Neural crest cell (in vitro differentiated cells): ENCODE measurements around the gene IGFALS. TPM values are rescaled to one million over a fixed set of nuclear protein-coding genes. Genes with fewer than 3 reads are reported as not detected.

Experiments
- DNase-seq: peaks from one replicate; pipeline ENCODE4 v3.0.0; 2021; ENCODE audit warnings: low read depth, mixed read lengths, low spot score
- H3K27ac Mint-ChIP-seq: one replicate; pipeline ENCODE4 v1.8.0; 2021; ENCODE audit warnings: mild to moderate bottlenecking, mixed read lengths; ENCODE audit not compliant: unreplicated experiment
- H3K27me3 Mint-ChIP-seq: 2 replicates; pipeline ENCODE4 v1.8.0; 2021; ENCODE audit warnings: low read depth, mild to moderate bottlenecking, mixed read lengths
- H3K36me3 Mint-ChIP-seq: 2 replicates; pipeline ENCODE4 v1.8.0; 2021; ENCODE audit warnings: low read depth, mild to moderate bottlenecking, mixed read lengths
- H3K4me1 Mint-ChIP-seq: 2 replicates; pipeline ENCODE4 v1.8.0; 2021; ENCODE audit warnings: mixed read lengths
- H3K4me3 Mint-ChIP-seq: one replicate; pipeline ENCODE4 v1.8.0; 2021; ENCODE audit warnings: mild to moderate bottlenecking, mixed read lengths
- H3K9me3 Mint-ChIP-seq: 2 replicates; pipeline ENCODE4 v1.8.0; 2021; ENCODE audit warnings: mixed read lengths
- CTCF ChIP-seq: fragments of 200-600 bp; sonication (generic); conservative IDR thresholded peaks from 2 replicates; pipeline ENCODE4 v1.5.0; 2021; ENCODE audit warnings: antibody characterized with exemption, mild to moderate bottlenecking
- total RNA-seq: library from RNA; stranded (reverse); gene quantifications from 2 replicates; pipeline ENCODE4 v1.2.1, GENCODE V29; 2021

The IGFALS gene
- total RNA-seq, 1 donor from 2014 or later = 0.14 TPM

- no peak for DNase-seq
- Mint-ChIP-seq H3K4me1 (no peaks in the 10 kb centered on the region), H3K27me3 (no peaks in the 10 kb centered on the region), H3K4me3 (no peak overlapping the region), H3K9me3 (no peaks in the 10 kb centered on the region), H3K27ac (no peak overlapping the region), H3K36me3 (no peaks in the 10 kb centered on the region)
- TF ChIP-seq CTCF = no peak
Observed at GRCh38 chr16:1817276-1817589, 23.7 kb upstream of the IGFALS start.

- Mint-ChIP-seq H3K36me3 (no peaks in the 10 kb centered on the region), H3K27me3 (no peaks in the 10 kb centered on the region), H3K4me1 (no peaks in the 10 kb centered on the region), H3K9me3 (no peaks in the 10 kb centered on the region), H3K4me3 (no peak overlapping the region), H3K27ac (no peak overlapping the region)
- no peak for TF ChIP-seq CTCF
- DNase-seq = no peak
Observed at GRCh38 chr16:1816396-1817275, 23.1 kb upstream of the IGFALS start.

DNA sequence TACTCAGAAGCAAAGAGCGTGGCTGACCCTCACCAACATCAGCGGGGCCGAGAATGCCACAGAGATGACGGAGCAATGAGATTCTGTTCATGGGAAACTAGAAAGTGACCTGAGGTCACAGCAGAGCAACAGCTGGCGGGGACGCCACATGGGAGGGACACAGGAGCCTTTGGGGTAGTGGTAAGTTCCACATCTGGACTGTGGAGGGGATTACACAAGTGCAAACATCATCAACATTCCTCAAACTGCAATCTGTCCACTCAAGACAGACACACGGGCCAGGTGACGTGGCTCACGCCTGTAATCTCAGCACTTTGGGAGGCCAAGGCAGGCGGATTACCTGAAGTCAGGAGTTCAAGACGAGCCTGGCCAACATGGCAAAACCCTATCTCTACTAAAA is 22.0 kb upstream of the IGFALS start:
- H3K27ac Mint-ChIP-seq = no peak overlapping the region
- no peak for TF ChIP-seq CTCF
- H3K27me3 Mint-ChIP-seq = no peaks in the 10 kb centered on the region
- no peaks in the 10 kb centered on the region for H3K36me3 Mint-ChIP-seq
- no peak for DNase-seq
- no peak overlapping the region for H3K4me3 Mint-ChIP-seq
- no peaks in the 10 kb centered on the region for H3K4me1 Mint-ChIP-seq
- H3K9me3 Mint-ChIP-seq = no peaks in the 10 kb centered on the region

DNA sequence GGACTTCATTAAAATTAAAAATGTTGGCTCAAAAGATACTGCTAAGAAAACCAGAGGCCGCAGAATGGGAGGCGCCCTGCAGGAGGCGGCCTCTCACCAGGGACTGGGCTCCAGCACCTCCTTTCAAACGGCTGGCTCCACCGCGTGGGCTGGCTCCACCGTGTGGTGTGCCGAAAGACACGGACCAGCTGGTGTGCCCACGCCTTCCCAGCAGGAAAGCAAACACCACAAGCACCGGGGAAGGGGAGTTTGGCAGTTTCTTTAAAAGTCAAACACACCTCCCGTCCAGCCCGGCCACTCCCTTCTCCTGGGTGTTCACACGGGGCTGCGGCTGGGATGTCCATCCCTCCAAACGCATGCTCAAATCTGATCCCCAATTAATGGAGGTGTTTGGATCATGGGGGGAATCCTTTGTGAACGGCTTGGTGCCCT is 19.2 kb upstream of the IGFALS start:
- Mint-ChIP-seq H3K4me1 (no peaks in the 10 kb centered on the region), H3K36me3 (peaks cover under 1% of the 10 kb centered on the region), H3K4me3 (no peak overlapping the region), H3K9me3 (no peaks in the 10 kb centered on the region), H3K27me3 (no peaks in the 10 kb centered on the region), H3K27ac (no peak overlapping the region)
- peak; percentile 32 for DNase-seq
- TF ChIP-seq CTCF = peak; percentile 51

GRCh38 chr16:1810536-1810935 is 17.0 kb upstream of the IGFALS start:
- DNase-seq = no peak
- peaks cover 9% of the 10 kb centered on the region for H3K36me3 Mint-ChIP-seq
- H3K4me1 Mint-ChIP-seq = no peaks in the 10 kb centered on the region

More at GRCh38 chr16:1810536-1810935, 17.0 kb upstream of the IGFALS start:
- Mint-ChIP-seq H3K27me3 (no peaks in the 10 kb centered on the region), H3K4me3 (no peak overlapping the region), H3K27ac (no peak overlapping the region), H3K9me3 (no peaks in the 10 kb centered on the region)
- TF ChIP-seq CTCF = no peak
